Activated CD4-positive, alpha-beta T cell treated with anti-CD3 and anti-CD28 coated beads, Interleukin-2, amount 10 ng/mL, durations not matched to agents 7 days and 5 days (primary cell): ENCODE measurements around the gene CETP. TPM values are rescaled to one million over a fixed set of nuclear protein-coding genes. Genes with fewer than 3 reads are reported as not detected.
"Not testable (repeated sequence)": the region's sequence is repeated elsewhere in the genome, so short reads cannot be mapped to it uniquely, and the experiment has no call there.

Experiments used
- CTCF ChIA-PET: fragments of 350-600 bp; sonication (Branson Sonifier 250); formaldehyde crosslinking; loops from one replicate; lab custom pipeline; 2021; ENCODE audit warnings: antibody characterized with exemption; lab: Charles Lee
- POLR2A ChIA-PET: fragments of 350-600 bp; sonication (Branson Sonifier 250); formaldehyde crosslinking; loops from one replicate; lab custom pipeline; 2021; ENCODE audit warnings: antibody characterized with exemption; lab: Charles Lee
- DNase-seq: peaks from one replicate; pipeline ENCODE4 v3.0.0-alpha.2; 2020
- H3K27ac Mint-ChIP-seq: one replicate; pipeline ENCODE4 v1.8.0; 2021; ENCODE audit warnings: mild to moderate bottlenecking, moderate library complexity, mixed read lengths
- H3K27me3 Mint-ChIP-seq: one replicate; pipeline ENCODE4 v1.8.0; 2021; ENCODE audit warnings: mixed read lengths
- H3K36me3 Mint-ChIP-seq: one replicate; pipeline ENCODE4 v1.8.0; 2021; ENCODE audit warnings: low read depth, mixed read lengths
- H3K4me1 Mint-ChIP-seq: one replicate; pipeline ENCODE4 v1.8.0; 2021; ENCODE audit warnings: mixed read lengths
- H3K4me3 Mint-ChIP-seq: one replicate; pipeline ENCODE4 v1.8.0; 2021; ENCODE audit warnings: mild to moderate bottlenecking, moderate library complexity, mixed read lengths
- H3K9me3 Mint-ChIP-seq: one replicate; pipeline ENCODE4 v1.8.0; 2021; ENCODE audit warnings: mixed read lengths
- total RNA-seq, 2 experiments: library from RNA; stranded (reverse); gene quantifications; one replicate each; pipeline ENCODE4 v1.2.3, GENCODE V29; 2021

CETP gene
- total RNA-seq, 2 experiments from 2014 or later = not detected

DNA sequence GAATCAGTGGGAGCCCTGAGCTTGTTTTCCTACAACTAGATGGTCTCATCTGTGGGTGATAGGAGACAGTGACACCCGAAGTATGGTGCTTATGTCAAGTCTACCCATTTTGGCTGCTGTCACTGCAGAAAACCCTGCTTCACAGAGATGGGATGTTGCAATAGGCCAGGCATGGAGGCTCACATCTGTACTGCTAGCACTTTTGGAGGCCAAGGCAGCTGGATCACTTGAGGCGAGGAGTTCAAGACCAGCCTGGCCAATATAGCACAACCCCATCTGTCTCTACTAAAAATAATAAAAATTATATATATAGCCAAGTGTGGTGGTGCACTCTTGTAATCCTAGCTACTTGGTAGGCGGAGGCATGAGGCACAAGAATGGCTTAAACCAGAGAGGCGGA is 32.1 kb upstream of the CETP start:
- Mint-ChIP-seq H3K36me3 (peaks cover 20% of the 10 kb centered on the region), H3K27ac (no peak overlapping the region), H3K27me3 (no peaks in the 10 kb centered on the region), H3K4me3 (no peak overlapping the region), H3K4me1 (peaks cover 18% of the 10 kb centered on the region), H3K9me3 (no peaks in the 10 kb centered on the region)
- ChIA-PET CTCF (interaction anchor here (0.6 to 1.4 kb wide), 2 partner anchors 18 to 194 kb away, joined by 3 read pairs; no protein-coding TSS in a partner anchor), POLR2A (interaction anchor here (0.7 kb wide), 1 partner anchor 15 kb away, joined by 3 read pairs; no protein-coding TSS in a partner anchor)
- no peak for DNase-seq

DNA sequence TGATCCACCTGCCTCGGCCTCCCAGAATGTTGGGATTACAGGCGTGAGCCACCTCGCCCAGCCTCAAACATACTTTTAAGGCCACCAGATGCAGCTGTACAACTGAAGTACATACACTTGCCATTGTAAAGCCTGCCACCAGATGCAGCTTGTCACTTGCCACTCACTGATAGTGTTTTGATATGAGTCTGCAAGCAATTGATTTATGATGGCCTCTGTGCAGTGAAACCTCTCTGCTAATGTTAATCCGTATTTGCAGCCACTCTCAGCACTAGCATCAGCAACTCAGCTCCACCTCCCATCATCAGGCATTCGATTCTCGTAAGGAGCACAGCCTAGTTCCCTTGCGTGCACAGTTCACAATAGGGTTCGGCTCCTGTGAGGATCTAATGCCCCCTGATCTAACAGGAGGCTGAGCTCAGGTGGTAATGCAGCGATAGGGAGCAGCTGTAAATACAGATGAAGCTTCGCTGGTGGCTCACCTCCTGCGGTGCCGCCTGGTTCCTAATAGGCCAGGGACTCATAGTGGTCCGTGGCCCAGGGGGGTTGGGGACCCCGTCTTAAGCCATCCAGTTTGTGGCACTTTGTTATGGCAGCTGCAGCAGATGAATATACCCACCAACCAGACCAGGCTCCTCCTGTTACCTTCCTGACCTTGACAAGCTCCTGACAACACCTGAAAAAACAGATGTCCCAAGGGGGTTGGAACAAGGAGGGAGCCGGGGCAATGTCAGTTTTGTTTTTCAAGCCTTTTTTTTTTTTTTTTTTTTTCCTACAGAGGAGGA is 31.1 kb upstream of the CETP start:
- H3K27ac Mint-ChIP-seq = peak overlapping the region; percentile 99
- CTCF ChIA-PET = interaction anchor here (0.5 to 1.9 kb wide), 10 partner anchors 9 to 898 kb away, joined by 3 to 5 read pairs (median 3); no protein-coding TSS in a partner anchor
- peaks cover 30% of the 10 kb centered on the region for H3K36me3 Mint-ChIP-seq

DNA sequence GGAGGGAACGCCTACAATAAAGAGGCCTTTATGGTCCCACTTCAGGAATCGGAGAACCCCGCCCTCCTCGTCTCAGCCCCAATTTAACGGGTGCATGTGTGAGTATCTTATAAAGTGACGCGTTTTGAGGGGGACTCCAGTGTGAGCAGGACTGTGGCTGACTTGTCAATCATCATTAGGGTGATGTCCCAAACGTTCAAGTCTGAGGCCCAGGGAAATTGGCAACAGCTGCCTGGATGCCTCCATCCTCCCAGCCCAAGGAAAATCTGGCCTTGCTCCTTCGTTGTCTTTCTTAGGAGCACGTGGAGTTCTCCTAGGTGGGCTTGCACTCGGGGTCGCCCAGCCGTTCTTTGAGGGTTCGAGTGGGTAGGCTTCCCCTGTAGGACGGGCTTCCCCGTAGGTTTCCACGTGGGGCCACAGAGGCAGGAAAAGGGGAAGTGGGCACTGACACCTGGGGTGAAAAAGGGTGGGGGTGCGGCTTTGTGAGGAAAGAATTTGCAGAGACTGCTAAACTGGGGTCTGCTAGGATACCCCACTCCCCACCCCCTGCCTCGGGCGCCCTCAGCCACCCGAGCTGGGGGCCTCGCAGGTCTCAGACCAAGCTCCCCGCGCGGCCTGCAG is 30.4 kb upstream of the CETP start:
- Mint-ChIP-seq H3K36me3 (peaks cover 35% of the 10 kb centered on the region), H3K4me3 (peak overlapping the region; percentile 99), H3K27me3 (no peaks in the 10 kb centered on the region), H3K27ac (peak overlapping the region; percentile 99), H3K4me1 (peaks cover 31% of the 10 kb centered on the region), H3K9me3 (no peaks in the 10 kb centered on the region)
- no peak for DNase-seq
- POLR2A ChIA-PET = interaction anchor here (0.6 to 1.4 kb wide), 7 partner anchors 13 to 63 kb away, joined by 3 to 8 read pairs (median 3); no protein-coding TSS in a partner anchor
- CTCF ChIA-PET = interaction anchor here (0.5 to 1.9 kb wide), 10 partner anchors 9 to 897 kb away, joined by 3 to 5 read pairs (median 4); no protein-coding TSS in a partner anchor

More for the DNA sequence above, 31.1 kb upstream of the CETP start:
- no peak for DNase-seq
- POLR2A ChIA-PET = interaction anchor here (1.3 to 1.4 kb wide), 2 partner anchors 20 kb away, joined by 3 to 5 read pairs; no protein-coding TSS in a partner anchor
- peaks cover 25% of the 10 kb centered on the region for H3K4me1 Mint-ChIP-seq
- peak overlapping the region; percentile 99 for H3K4me3 Mint-ChIP-seq
- no peaks in the 10 kb centered on the region for H3K27me3 Mint-ChIP-seq
- H3K9me3 Mint-ChIP-seq = no peaks in the 10 kb centered on the region

DNA sequence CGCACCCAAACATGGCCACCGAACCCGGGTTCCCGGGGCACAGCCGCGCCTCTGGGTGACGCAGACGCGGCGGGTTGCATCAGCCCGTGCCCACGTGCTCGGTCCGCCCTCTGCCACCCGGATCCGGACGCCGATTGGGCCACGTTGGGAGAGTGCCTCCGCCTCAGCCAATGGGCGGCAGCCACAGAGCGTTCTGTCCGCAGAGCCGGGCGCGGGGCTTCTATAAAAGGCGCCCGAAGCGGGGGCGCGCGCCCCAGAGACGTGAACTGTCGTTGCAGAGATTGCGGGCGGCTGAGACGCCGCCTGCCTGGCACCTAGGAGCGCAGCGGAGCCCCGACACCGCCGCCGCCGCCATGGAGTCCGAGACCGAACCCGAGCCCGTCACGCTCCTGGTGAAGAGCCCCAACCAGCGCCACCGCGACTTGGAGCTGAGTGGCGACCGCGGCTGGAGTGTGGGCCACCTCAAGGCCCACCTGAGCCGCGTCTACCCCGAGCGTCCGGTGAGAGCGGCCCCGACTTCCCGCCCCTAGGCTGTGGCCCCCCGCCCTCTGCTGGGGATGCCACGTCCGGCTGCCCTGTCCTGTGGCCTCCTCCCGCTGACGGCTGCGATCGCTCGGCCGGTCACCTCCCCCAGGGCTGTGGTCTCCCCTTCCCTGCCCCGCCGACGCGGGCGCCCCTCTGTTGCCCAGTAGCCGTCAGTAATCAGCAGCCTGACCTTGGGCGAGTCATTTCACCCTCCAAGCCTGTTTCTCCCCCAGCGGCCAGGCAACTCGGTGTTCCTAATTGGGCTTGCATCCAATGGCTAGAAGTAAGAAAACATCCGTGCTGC is 29.6 kb upstream of the CETP start, which contains the start of gene HERPUD1:
HERPUD1 (plus strand) TSS at position 251 of the 829 bp plus-strand sequence; CDS start at position 354, 103 bp downstream.
- Mint-ChIP-seq H3K9me3 (no peaks in the 10 kb centered on the region), H3K4me3 (peak within 1 kb of the TSS; percentile 99), H3K36me3 (peaks cover 43% of the 10 kb centered on the region), H3K27ac (peak within 1 kb of the TSS; percentile 99), H3K27me3 (no peaks in the 10 kb centered on the region), H3K4me1 (peaks cover 38% of the 10 kb centered on the region)
- CTCF ChIA-PET = interaction anchor here (1.3 to 1.9 kb wide), 5 partner anchors 10 to 213 kb away, joined by 3 to 6 read pairs (median 4); no protein-coding TSS in a partner anchor
- POLR2A ChIA-PET = interaction anchor here (0.6 to 1.4 kb wide), 8 partner anchors 12 to 64 kb away, joined by 3 to 8 read pairs (median 3); no protein-coding TSS in a partner anchor
- peak; percentile 99 for DNase-seq

DNA sequence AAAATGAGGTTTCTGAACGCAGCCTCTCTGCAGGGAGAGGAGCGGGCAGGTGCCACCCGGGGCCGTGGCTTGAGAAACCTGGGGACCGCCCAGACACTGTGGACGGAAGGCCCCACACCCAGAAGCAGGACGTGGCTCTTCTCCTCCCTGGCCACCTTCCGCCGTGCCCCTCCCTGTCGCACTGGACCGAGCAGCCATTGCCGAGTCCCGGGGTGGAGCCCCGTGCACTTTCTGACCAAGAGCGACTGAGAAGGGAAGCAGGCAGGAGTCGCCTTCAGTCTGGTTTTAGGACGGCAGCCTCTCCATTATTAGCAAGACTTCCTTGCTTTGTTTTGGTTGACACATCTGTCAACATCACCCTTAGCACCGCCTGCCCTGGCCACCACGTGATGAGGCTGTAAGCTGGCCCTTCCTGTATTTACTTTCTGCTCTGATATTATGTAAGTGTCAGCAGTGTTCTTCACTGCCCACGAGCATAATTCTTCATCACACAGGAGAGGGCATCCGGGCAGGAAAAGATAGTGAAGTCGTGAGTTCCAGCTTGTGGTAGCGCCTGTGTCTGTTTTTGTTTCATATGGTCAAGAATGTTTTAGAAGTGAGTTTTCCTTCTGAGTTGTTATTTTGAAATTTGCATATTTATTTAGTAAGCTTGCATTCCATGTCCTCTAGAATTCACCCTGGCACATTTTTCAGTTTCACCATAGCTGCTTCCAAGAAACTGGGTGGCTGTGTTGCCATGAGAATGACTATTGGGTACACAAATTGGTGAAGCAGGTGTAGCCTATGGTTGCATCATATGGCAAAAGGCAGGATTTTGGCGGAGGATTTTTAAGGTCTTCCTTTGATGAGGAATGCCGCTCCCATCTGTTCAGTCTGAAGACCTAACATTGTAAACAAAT is 28.8 kb upstream of the CETP start:
- peak; percentile 49 for DNase-seq
- H3K27ac Mint-ChIP-seq = peak overlapping the region; percentile 99
- peaks cover 46% of the 10 kb centered on the region for H3K4me1 Mint-ChIP-seq
- CTCF ChIA-PET = interaction anchor here (1.3 to 1.8 kb wide), 3 partner anchors 9 to 33 kb away, joined by 4 to 7 read pairs (median 6); no protein-coding TSS in a partner anchor
- H3K4me3 Mint-ChIP-seq = peak overlapping the region; percentile 99
- POLR2A ChIA-PET = interaction anchor here (1.1 kb wide), 1 partner anchor 11 kb away, joined by 3 read pairs; no protein-coding TSS in a partner anchor
- no peaks in the 10 kb centered on the region for H3K27me3 Mint-ChIP-seq
- H3K9me3 Mint-ChIP-seq = no peaks in the 10 kb centered on the region
- peaks cover 48% of the 10 kb centered on the region for H3K36me3 Mint-ChIP-seq

DNA sequence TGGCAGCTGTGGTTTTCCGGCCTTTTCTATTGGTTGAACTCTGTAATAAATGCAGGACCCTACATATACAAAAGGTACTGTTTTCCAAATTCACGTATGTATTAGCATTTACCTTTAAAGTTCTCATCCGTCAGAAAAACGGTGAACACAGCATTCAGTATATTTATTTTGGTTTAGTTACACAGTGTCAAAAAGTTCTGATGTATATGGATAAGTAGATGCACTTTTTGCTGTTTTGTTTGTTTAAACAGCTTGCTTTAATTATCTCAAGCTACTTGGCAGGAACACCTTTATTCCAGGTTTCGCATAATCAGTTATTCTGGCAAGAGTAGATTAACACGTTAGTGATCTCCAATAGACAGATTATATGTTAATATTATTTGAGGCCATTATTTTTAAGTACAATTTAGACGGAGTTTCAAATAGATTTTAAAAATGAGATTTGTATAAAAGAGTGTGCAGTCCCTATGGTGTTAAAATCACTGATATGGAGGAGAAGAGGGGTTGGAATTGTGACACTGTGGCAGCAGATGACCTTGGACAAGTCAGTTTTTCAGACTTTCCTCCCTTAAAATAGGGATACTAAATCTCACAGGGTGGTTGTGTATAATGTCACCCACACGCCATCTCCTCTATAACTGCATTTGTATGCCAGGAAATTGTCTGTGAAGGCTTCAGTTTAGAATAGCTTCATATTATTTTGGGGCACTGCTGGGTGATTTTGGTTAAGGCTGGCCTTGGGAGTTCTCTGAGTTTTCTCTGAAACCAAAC is 27.7 kb upstream of the CETP start:
- Mint-ChIP-seq H3K27me3 (no peaks in the 10 kb centered on the region), H3K36me3 (peaks cover 57% of the 10 kb centered on the region), H3K27ac (peak overlapping the region; percentile 99), H3K4me1 (peaks cover 56% of the 10 kb centered on the region), H3K4me3 (peak overlapping the region; percentile 99), H3K9me3 (no peaks in the 10 kb centered on the region)
- ChIA-PET CTCF (interaction anchor here (1.0 to 1.5 kb wide), 3 partner anchors 8 to 14 kb away, joined by 4 to 7 read pairs (median 6); no protein-coding TSS in a partner anchor), POLR2A (interaction anchor here (1.0 kb wide), 1 partner anchor 11 kb away, joined by 3 read pairs; no protein-coding TSS in a partner anchor)
- DNase-seq = no peak

DNA sequence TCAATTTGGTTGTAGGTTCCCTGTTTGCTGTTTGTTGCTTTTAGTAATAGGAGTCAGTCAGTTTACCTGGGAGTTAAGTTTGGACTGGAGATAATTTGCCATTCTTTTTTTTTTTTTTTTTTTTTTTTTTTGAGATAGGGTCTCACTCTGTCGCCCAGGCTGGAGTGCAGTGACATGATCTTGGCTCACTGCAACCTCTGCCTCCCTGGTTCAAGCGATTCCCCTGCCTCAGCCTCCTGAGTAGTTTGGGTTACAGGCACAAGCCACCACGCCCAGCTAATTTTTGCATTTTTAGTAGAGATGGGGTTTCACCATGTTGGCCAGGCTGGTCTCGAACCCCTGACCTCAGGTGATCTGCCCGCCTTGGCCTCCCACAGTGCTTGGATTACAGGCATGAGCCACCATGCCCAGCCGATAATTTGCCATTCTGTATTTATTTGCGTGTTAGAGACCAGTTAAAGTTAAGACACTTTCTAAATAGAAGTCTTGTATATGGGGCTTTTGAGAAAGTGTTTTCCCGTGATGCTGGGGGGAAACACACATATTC is 27.1 kb upstream of the CETP start:
- peak overlapping the region; percentile 99 for H3K4me3 Mint-ChIP-seq
- peak overlapping the region; percentile 39 for H3K27ac Mint-ChIP-seq
- peaks cover 64% of the 10 kb centered on the region for H3K36me3 Mint-ChIP-seq
- POLR2A ChIA-PET = interaction anchor here (1.0 kb wide), 1 partner anchor 10 kb away, joined by 3 read pairs; no protein-coding TSS in a partner anchor
- H3K27me3 Mint-ChIP-seq, H3K9me3 Mint-ChIP-seq, DNase-seq: not testable (repeated sequence)
- CTCF ChIA-PET = interaction anchor here (1.0 kb wide), 1 partner anchor 14 kb away, joined by 4 read pairs; no protein-coding TSS in a partner anchor
- peaks cover 63% of the 10 kb centered on the region for H3K4me1 Mint-ChIP-seq

DNA sequence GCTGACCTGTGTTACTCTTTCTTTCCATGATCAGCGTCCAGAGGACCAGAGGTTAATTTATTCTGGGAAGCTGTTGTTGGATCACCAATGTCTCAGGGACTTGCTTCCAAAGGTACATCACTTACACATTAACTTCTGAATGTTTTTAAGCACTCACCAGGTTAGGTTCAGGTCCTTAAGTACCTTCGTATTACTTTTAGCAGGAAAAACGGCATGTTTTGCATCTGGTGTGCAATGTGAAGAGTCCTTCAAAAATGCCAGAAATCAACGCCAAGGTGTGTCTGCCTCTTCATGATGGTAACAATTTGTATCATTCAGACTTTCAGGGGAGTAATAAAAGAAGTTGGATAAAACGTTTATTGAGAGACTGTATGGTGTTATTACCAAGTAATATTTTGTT is 26.5 kb upstream of the CETP start:
- no peaks in the 10 kb centered on the region for H3K27me3 Mint-ChIP-seq
- H3K4me1 Mint-ChIP-seq = peaks cover 68% of the 10 kb centered on the region
- ChIA-PET POLR2A (no interaction called here), CTCF (interaction anchor here (1.0 kb wide), 1 partner anchor 15 kb away, joined by 4 read pairs; no protein-coding TSS in a partner anchor)
- no peaks in the 10 kb centered on the region for H3K9me3 Mint-ChIP-seq
- peak overlapping the region; percentile 31 for H3K27ac Mint-ChIP-seq
- no peak for DNase-seq
- peaks cover 69% of the 10 kb centered on the region for H3K36me3 Mint-ChIP-seq
- H3K4me3 Mint-ChIP-seq = peak overlapping the region; percentile 99

DNA sequence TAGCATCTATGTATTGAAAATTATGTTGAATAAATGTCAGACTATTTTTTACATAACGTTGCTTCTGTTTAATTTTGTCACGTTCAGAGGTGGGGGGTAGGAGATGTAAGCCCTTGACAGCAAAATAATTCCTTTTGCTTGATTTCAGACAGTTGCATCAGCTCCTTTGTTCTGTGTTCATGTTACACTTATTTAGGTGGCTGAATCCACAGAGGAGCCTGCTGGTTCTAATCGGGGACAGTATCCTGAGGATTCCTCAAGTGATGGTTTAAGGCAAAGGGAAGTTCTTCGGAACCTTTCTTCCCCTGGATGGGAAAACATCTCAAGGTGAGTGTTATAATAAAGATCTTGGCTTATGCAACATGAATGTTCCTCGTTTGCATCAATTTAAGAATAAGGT is 25.3 kb upstream of the CETP start:
- Mint-ChIP-seq H3K9me3 (no peaks in the 10 kb centered on the region), H3K36me3 (peaks cover 75% of the 10 kb centered on the region), H3K27me3 (no peaks in the 10 kb centered on the region), H3K4me1 (peaks cover 67% of the 10 kb centered on the region), H3K4me3 (no peak overlapping the region), H3K27ac (peak overlapping the region; percentile 22)
- no peak for DNase-seq
- ChIA-PET CTCF (interaction anchor here (0.9 to 1.7 kb wide), 4 partner anchors 11 to 28 kb away, joined by 3 to 7 read pairs (median 4); no protein-coding TSS in a partner anchor), POLR2A (interaction anchor here (0.6 kb wide), 1 partner anchor 51 kb away, joined by 3 read pairs; no protein-coding TSS in a partner anchor)

DNA sequence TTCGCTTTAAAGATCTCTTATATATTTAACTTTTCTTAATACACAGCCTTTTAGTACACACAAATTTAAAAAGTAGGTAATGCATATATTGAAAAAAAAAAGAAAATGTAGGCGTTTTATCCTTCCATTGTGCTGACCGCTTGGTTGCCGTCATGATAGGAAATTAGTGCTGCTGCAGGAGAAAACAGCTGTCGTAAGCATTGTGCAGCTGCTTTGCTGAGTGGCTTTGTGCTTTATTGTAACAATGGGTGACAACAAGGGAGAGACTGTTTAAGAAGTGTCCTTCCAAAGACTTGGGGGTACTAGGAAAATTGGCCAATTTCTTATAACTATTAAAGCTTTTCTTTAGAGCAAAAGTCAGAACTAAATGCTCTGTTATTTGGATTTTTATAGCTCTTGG is 24.8 kb upstream of the CETP start:
- H3K36me3 Mint-ChIP-seq = peaks cover 79% of the 10 kb centered on the region
- peak overlapping the region; percentile 42 for H3K27ac Mint-ChIP-seq
- peaks cover 70% of the 10 kb centered on the region for H3K4me1 Mint-ChIP-seq

More for the DNA sequence above, 24.8 kb upstream of the CETP start:
- Mint-ChIP-seq H3K27me3 (no peaks in the 10 kb centered on the region), H3K9me3 (no peaks in the 10 kb centered on the region), H3K4me3 (no peak overlapping the region)
- no peak for DNase-seq
- ChIA-PET CTCF (interaction anchor here (0.6 to 1.7 kb wide), 5 partner anchors 11 to 238 kb away, joined by 3 to 7 read pairs (median 5); no protein-coding TSS in a partner anchor), POLR2A (interaction anchor here (0.6 kb wide), 1 partner anchor 50 kb away, joined by 3 read pairs; no protein-coding TSS in a partner anchor)
